Uterus (tissue), 4 donors: Measurements from ENCODE around the gene TTC13. TPM values are rescaled to one million over a fixed set of nuclear protein-coding genes. Genes with fewer than 3 reads are reported as not detected.
"Not testable (repeated sequence)": the region's sequence is repeated elsewhere in the genome, so short reads cannot be mapped to it uniquely, and the experiment has no call there.

ENCODE experiments used
- DNase-seq, 2 donors: peaks; one replicate each; pipeline ENCODE4 v3.0.0-alpha.2; 2019 to 2020
- H3K27ac ChIP-seq, 2 donors: fragments of 200-600 bp; sonication (generic); 1 replicate in 1 of 2; 2 replicates in 1 of 2; pipeline ENCODE4 v1.5.1; 2016 to 2018
- H3K27me3 ChIP-seq, 2 donors: fragments of 200-600 bp; sonication (generic); one replicate each; pipeline ENCODE4 v1.5.1; 2018 to 2019; ENCODE audit warnings: control low read depth in 1 of 2
- H3K36me3 ChIP-seq, 2 donors: fragments of 200-600 bp; sonication (generic); one replicate each; pipeline ENCODE4 v1.5.1; 2019; ENCODE audit warnings: control low read depth in 1 of 2
- H3K4me1 ChIP-seq, 2 donors: fragments of 200-600 bp; sonication (generic); one replicate each; pipeline ENCODE4 v1.5.1; 2018 to 2019; ENCODE audit warnings: control low read depth in 1 of 2
- H3K4me3 ChIP-seq, 2 donors: fragments of 200-600 bp; sonication (generic); 1 replicate in 1 of 2; 2 replicates in 1 of 2; pipeline ENCODE4 v1.5.1; 2018 to 2019; ENCODE audit warnings: mild to moderate bottlenecking in 1 of 2
- H3K9me3 ChIP-seq, 2 donors: fragments of 200-600 bp; sonication (generic); one replicate each; pipeline ENCODE4 v1.5.1; 2019; ENCODE audit warnings: control low read depth in 1 of 2
- CTCF ChIP-seq, 4 experiments: fragments of 200-600 bp in 2 of 4; fragments of 450-650 bp in 2 of 4; sonication (generic) in 2 of 4; IDR thresholded peaks; one replicate each; pipeline ENCODE4 v1.5.1; 2016 to 2019; ENCODE audit warnings: antibody characterized with exemption in 4 of 4, mild to moderate bottlenecking in 2 of 4, moderate library complexity in 1 of 4
- POLR2A ChIP-seq, 2 donors: fragments of 450-650 bp; IDR thresholded peaks; one replicate each; pipeline ENCODE4 v1.6.1; 2016; ENCODE audit warnings: antibody characterized with exemption in 2 of 2, mild to moderate bottlenecking in 1 of 2, moderate library complexity in 1 of 2
- intact Hi-C: fragments of 100-400 bp; cut with DNase I; formaldehyde crosslinking; loops from one replicate; pipeline ENCODE4 v1.15.1; 2023; ENCODE audit warnings: low total_unique reads
- total RNA-seq, 4 donors: library from RNA; depleted of rRNA in 3 of 4; stranded (reverse); fragments of >200 nt in 3 of 4; gene quantifications; one replicate each; pipeline versions ENCODE4 v1.1.0 to v1.2.4, GENCODE V29; 2014 to 2023
- donor health status: DM: yes; HTN: yes; CAD: no.

The TTC13 gene
- total RNA-seq, 4 donors from 2014 or later, result 6.9 to 49.1 (median 30.0) TPM

GRCh38 chr1:231023150-231023549 lies 44.5 kb upstream of the TTC13 start:
- H3K27me3 ChIP-seq, result no peaks in the 10 kb centered on the region
- H3K4me3 ChIP-seq, result no peak overlapping the region
- no peaks in the 10 kb centered on the region for H3K9me3 ChIP-seq
- no peak overlapping the region for H3K27ac ChIP-seq
- no peak for DNase-seq
- TF ChIP-seq CTCF (IDR thresholded peaks at IDR 0.05) (no peak), POLR2A (IDR thresholded peaks at IDR 0.05) (no peak)
- H3K4me1 ChIP-seq, result no peaks in the 10 kb centered on the region
- H3K36me3 ChIP-seq, result no peaks in the 10 kb centered on the region
- intact Hi-C loops, result no loop called here

- intact Hi-C loops, H3K27ac ChIP-seq, H3K27me3 ChIP-seq, DNase-seq, H3K9me3 ChIP-seq, H3K4me1 ChIP-seq, H3K36me3 ChIP-seq, H3K4me3 ChIP-seq: not testable (repeated sequence)
Measured at GRCh38 chr1:231022543-231022942, 43.9 kb upstream of the TTC13 start.

GRCh38 chr1:231021540-231022031 lies 42.9 kb upstream of the TTC13 start:
- Histone ChIP-seq H3K27ac (no peak overlapping the region), H3K36me3 (no peaks in the 10 kb centered on the region), H3K4me3 (no peak overlapping the region), H3K27me3 (no peaks in the 10 kb centered on the region), H3K9me3 (no peaks in the 10 kb centered on the region), H3K4me1 (no peaks in the 10 kb centered on the region)
- TF ChIP-seq POLR2A (IDR thresholded peaks at IDR 0.05), result no peak
- TF ChIP-seq CTCF (IDR thresholded peaks at IDR 0.05), result no peak
- DNase-seq, result no peak
- intact Hi-C loops, result no loop called here

GRCh38 chr1:231020816-231021215 lies 42.2 kb upstream of the TTC13 start:
- DNase-seq, result no peak
- Histone ChIP-seq H3K9me3 (no peaks in the 10 kb centered on the region), H3K27me3 (no peaks in the 10 kb centered on the region), H3K27ac (no peak overlapping the region), H3K4me1 (no peaks in the 10 kb centered on the region), H3K4me3 (no peak overlapping the region), H3K36me3 (no peaks in the 10 kb centered on the region)
- TF ChIP-seq CTCF (IDR thresholded peaks at IDR 0.05) (no peak), POLR2A (IDR thresholded peaks at IDR 0.05) (no peak)
- intact Hi-C loops, result no loop called here

GRCh38 chr1:231020139-231020601 lies 41.5 kb upstream of the TTC13 start:
- Histone ChIP-seq H3K36me3 (no peaks in the 10 kb centered on the region), H3K27ac (no peak overlapping the region), H3K27me3 (no peaks in the 10 kb centered on the region), H3K9me3 (no peaks in the 10 kb centered on the region), H3K4me1 (no peaks in the 10 kb centered on the region), H3K4me3 (no peak overlapping the region)
- intact Hi-C loops, result no loop called here
- TF ChIP-seq POLR2A (IDR thresholded peaks at IDR 0.05) (no peak), CTCF (IDR thresholded peaks at IDR 0.05) (no peak)
- peak in 1 of 2 donors; percentile 36 for DNase-seq

GRCh38 chr1:231019711-231020110 lies 41.0 kb upstream of the TTC13 start:
- TF ChIP-seq POLR2A (IDR thresholded peaks at IDR 0.05) (no peak), CTCF (IDR thresholded peaks at IDR 0.05) (no peak)
- no peak for DNase-seq
- Histone ChIP-seq H3K9me3 (no peaks in the 10 kb centered on the region), H3K27ac (no peak overlapping the region), H3K36me3 (no peaks in the 10 kb centered on the region), H3K4me1 (no peaks in the 10 kb centered on the region), H3K4me3 (no peak overlapping the region), H3K27me3 (no peaks in the 10 kb centered on the region)
- intact Hi-C loops, result no loop called here
